C4-2B (cell line): Measurements from ENCODE around the gene TTLL6.
"Not testable (repeated sequence)": the region's sequence is repeated elsewhere in the genome, so short reads cannot be mapped to it uniquely, and the experiment has no call there.

Experiments used
- CTCF ChIP-seq: fragments of 450-650 bp; conservative IDR thresholded peaks from 2 replicates; pipeline ENCODE4 v1.5.1; 2017; ENCODE audit warnings: mild to moderate bottlenecking
- ZFX ChIP-seq: fragments of 450-650 bp; IDR thresholded peaks from 2 replicates; pipeline ENCODE4 v1.6.1; 2017

- TF ChIP-seq CTCF, ZFX: not testable (repeated sequence)
These were observed 100.5 kb downstream of the TTLL6 start for GRCh38 chr17:48716549-48716948.
